ENCODE data around the gene RERE. TPM values are rescaled to one million over a fixed set of nuclear protein-coding genes. Genes with fewer than 3 reads are reported as not detected.

Gene RERE
- total and polyA plus RNA-seq, 2 experiments from 2014 or later = 148 to 170 TPM

DNA sequence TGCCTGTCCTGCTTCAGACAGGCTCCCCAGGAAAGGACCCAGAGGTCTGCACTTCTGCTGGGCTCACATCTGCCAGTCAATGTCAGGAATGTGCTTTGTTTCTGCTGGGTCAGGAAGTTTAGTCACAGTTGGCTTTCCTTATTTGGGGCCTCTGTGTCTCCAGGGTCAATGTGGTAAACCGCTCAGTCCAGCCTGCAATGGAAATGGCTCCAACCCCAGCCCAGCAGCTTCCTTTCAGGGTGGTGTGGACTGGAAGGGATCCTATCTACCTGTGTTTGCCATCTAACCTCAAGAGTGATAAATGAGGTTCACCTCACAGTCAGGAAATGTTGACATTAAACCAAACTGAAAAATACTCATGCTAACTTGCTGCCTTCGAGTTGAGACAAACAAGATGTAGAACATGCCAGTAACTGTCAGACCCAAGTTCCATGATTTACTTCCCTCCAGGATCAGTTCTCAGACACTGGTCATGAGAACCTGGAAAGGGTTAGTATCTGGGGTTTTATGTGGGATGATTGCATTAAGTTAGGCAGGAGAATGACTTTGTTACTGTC, 40.8 kb upstream of the RERE start (continued):
- TF ChIP-seq, protein P1, sequence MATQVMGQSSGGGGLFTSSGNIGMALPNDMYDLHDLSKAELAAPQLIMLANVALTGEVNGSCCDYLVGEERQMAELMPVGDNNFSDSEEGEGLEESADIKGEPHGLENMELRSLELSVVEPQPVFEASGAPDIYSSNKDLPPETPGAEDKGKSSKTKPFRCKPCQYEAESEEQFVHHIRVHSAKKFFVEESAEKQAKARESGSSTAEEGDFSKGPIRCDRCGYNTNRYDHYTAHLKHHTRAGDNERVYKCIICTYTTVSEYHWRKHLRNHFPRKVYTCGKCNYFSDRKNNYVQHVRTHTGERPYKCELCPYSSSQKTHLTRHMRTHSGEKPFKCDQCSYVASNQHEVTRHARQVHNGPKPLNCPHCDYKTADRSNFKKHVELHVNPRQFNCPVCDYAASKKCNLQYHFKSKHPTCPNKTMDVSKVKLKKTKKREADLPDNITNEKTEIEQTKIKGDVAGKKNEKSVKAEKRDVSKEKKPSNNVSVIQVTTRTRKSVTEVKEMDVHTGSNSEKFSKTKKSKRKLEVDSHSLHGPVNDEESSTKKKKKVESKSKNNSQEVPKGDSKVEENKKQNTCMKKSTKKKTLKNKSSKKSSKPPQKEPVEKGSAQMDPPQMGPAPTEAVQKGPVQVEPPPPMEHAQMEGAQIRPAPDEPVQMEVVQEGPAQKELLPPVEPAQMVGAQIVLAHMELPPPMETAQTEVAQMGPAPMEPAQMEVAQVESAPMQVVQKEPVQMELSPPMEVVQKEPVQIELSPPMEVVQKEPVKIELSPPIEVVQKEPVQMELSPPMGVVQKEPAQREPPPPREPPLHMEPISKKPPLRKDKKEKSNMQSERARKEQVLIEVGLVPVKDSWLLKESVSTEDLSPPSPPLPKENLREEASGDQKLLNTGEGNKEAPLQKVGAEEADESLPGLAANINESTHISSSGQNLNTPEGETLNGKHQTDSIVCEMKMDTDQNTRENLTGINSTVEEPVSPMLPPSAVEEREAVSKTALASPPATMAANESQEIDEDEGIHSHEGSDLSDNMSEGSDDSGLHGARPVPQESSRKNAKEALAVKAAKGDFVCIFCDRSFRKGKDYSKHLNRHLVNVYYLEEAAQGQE (IDR thresholded peaks at IDR 0.05; ENCODE audit: unreplicated experiment) = no peak
- TF ChIP-seq POLR2AphosphoS5 (IDR thresholded peaks at IDR 0.05; ENCODE audit: low read depth) = no peak
- TF ChIP-seq STAT1 (IDR thresholded peaks at IDR 0.05; ENCODE audit: unreplicated experiment) = no peak
- TF ChIP-seq, protein P2, sequence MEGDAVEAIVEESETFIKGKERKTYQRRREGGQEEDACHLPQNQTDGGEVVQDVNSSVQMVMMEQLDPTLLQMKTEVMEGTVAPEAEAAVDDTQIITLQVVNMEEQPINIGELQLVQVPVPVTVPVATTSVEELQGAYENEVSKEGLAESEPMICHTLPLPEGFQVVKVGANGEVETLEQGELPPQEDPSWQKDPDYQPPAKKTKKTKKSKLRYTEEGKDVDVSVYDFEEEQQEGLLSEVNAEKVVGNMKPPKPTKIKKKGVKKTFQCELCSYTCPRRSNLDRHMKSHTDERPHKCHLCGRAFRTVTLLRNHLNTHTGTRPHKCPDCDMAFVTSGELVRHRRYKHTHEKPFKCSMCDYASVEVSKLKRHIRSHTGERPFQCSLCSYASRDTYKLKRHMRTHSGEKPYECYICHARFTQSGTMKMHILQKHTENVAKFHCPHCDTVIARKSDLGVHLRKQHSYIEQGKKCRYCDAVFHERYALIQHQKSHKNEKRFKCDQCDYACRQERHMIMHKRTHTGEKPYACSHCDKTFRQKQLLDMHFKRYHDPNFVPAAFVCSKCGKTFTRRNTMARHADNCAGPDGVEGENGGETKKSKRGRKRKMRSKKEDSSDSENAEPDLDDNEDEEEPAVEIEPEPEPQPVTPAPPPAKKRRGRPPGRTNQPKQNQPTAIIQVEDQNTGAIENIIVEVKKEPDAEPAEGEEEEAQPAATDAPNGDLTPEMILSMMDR (conservative IDR thresholded peaks at IDR 0.05; ENCODE audit: low read depth in 2 of 2) = no peak
- no peak for TF ChIP-seq CREB1 (CRISPR knock-in tag; IDR thresholded peaks at IDR 0.05; ENCODE audit: low read depth)

GRCh38 chr1:8856689-8857412, 39.4 kb upstream of the RERE start:
- peaks cover 19% of the 10 kb centered on the region for H3K4me1 Mint-ChIP-seq
- DNase-seq (ENCODE audit: low spot score) (no peak), ATAC-seq (peak; percentile 22)
- Histone ChIP-seq H3K4me2 (no peak overlapping the region), H3K4me3 (no peak overlapping the region), H3K4me1 (ENCODE audit: insufficient read depth) (no peaks in the 10 kb centered on the region), H3K27me3 (ENCODE audit: insufficient read depth) (no peaks in the 10 kb centered on the region), H3K9me2 (ENCODE audit: insufficient read depth) (no peaks in the 10 kb centered on the region), H3K79me2 (replicated peaks; ENCODE audit: insufficient read depth) (0 out of 2 replicates have a peak, but pooled peaks cover under 1% of the 10 kb centered on the region), H3K27ac (ENCODE audit: low read depth) (peak overlapping the region; percentile 90), H3K36me3 (ENCODE audit: insufficient read depth) (peaks cover 35% of the 10 kb centered on the region), H4K20me1 (replicated peaks; ENCODE audit: insufficient read depth) (peaks cover 23% of the 10 kb centered on the region), H2AFZ (no peak overlapping the region), H3F3A (replicated peaks; ENCODE audit: low read depth) (peaks cover 49% of the 10 kb centered on the region)
- no peaks in the 10 kb centered on the region; the same call in 2 of the 3 replicates for H3K9me3 Mint-ChIP-seq
- TF ChIP-seq ZNF114 (CRISPR knock-in tag; IDR thresholded peaks at IDR 0.05) (no peak), JUNB (IDR thresholded peaks at IDR 0.05; ENCODE audit: unreplicated experiment) (no peak), EZH2 (IDR thresholded peaks at IDR 0.05; ENCODE audit: low read depth, unreplicated experiment) (no peak)
- TF ChIP-seq, protein P1 (IDR thresholded peaks at IDR 0.05; ENCODE audit: unreplicated experiment) = no peak
- H3K27ac Mint-ChIP-seq = no peak overlapping the region
- H3K4me3 Mint-ChIP-seq = no peak overlapping the region
- H3K36me3 Mint-ChIP-seq (ENCODE audit: low read depth) = peaks cover 51% of the 10 kb centered on the region
- H3K27me3 Mint-ChIP-seq (ENCODE audit: insufficient read depth, low read depth, poor library complexity) = peaks cover 19% of the 10 kb centered on the region
